Uterus (tissue), 2 donors: ENCODE data around the gene GON4L.

Experiments used
- CTCF ChIP-seq, 4 experiments: fragments of 200-600 bp in 2 of 4; fragments of 450-650 bp in 2 of 4; sonication (generic) in 2 of 4; IDR thresholded peaks; one replicate each; pipeline ENCODE4 v1.5.1; 2016 to 2019; ENCODE audit warnings: antibody characterized with exemption in 4 of 4, mild to moderate bottlenecking in 2 of 4, moderate library complexity in 1 of 4
- POLR2A ChIP-seq, 2 donors: fragments of 450-650 bp; IDR thresholded peaks; one replicate each; pipeline ENCODE4 v1.6.1; 2016; ENCODE audit warnings: antibody characterized with exemption in 2 of 2, mild to moderate bottlenecking in 1 of 2, moderate library complexity in 1 of 2

- TF ChIP-seq POLR2A (IDR thresholded peaks at IDR 0.05) (no peak), CTCF (IDR thresholded peaks at IDR 0.05) (no peak)
Measured at GRCh38 chr1:155882766-155883165, 25.8 kb upstream of the GON4L start.
